Heart left ventricle (tissue), 16 donors: Measurements from ENCODE around the gene SFSWAP. TPM values are rescaled to one million over a fixed set of nuclear protein-coding genes. Genes with fewer than 3 reads are reported as not detected.
"Not testable (repeated sequence)": the region's sequence is repeated elsewhere in the genome, so short reads cannot be mapped to it uniquely, and the experiment has no call there.

Source experiments
- ATAC-seq, 4 donors: fragments of 200-7000 bp; cut with Tn5 transposase; one replicate each; pipeline ENCODE4 v1.9.1; 2020 to 2022; ENCODE audit warnings: moderate library complexity in 4 of 4, mild to moderate bottlenecking in 3 of 4, moderate number of reproducible peaks in 1 of 4
- DNase-seq, 5 donors: peaks; one replicate each; pipeline ENCODE4 v3.0.0-alpha.2; 2020
- H3K27ac ChIP-seq, 12 donors: fragments of 200-600 bp; sonication (generic) in 4 of 12; one replicate each; pipeline versions ENCODE4 v1.5.0 to v1.8.0; 2016 to 2022; ENCODE audit warnings: mild to moderate bottlenecking in 2 of 12
- H3K27me3 ChIP-seq, 9 donors: fragments of 200-600 bp; sonication (generic) in 2 of 9; one replicate each; pipeline versions ENCODE4 v1.5.1 to v1.8.0; 2016 to 2022; ENCODE audit warnings: mild to moderate bottlenecking in 3 of 9
- H3K36me3 ChIP-seq, 9 donors: fragments of 200-600 bp; sonication (generic) in 2 of 9; one replicate each; pipeline versions ENCODE4 v1.5.0 to v1.8.0; 2018 to 2022; ENCODE audit warnings: mild to moderate bottlenecking in 2 of 9
- H3K4me1 ChIP-seq, 12 donors: fragments of 200-600 bp; sonication (generic) in 4 of 12; one replicate each; pipeline versions ENCODE4 v1.5.0 to v1.8.0; 2016 to 2022; ENCODE audit warnings: mild to moderate bottlenecking in 3 of 12
- H3K4me3 ChIP-seq, 12 donors: fragments of 200-600 bp; sonication (generic) in 4 of 12; one replicate each; pipeline versions ENCODE4 v1.5.0 to v1.8.0; 2017 to 2022; ENCODE audit warnings: mild to moderate bottlenecking in 9 of 12, moderate library complexity in 4 of 12
- H3K9me3 ChIP-seq, 12 donors: fragments of 200-600 bp; sonication (generic) in 4 of 12; one replicate each; pipeline versions ENCODE4 v1.5.0 to v1.8.0; 2016 to 2022; ENCODE audit warnings: mild to moderate bottlenecking in 1 of 12
- POLR2A ChIP-seq, 2 donors: fragments of 450-650 bp; IDR thresholded peaks; one replicate each; pipeline ENCODE4 v1.6.1; 2017; ENCODE audit warnings: antibody characterized with exemption in 2 of 2, mild to moderate bottlenecking in 2 of 2, moderate library complexity in 2 of 2
- WGBS, 4 donors: extraction: QIAGEN DNeasy Blood & Tissue Kit in 2 of 4; methylation state at CpG; one replicate each; pipeline versions ENCODE4 v1.1.5 to v1.1.7; 2013 to 2018; 5-methylcytosine and 5-hydroxymethylcytosine counted together
- intact Hi-C, 10 donors: fragments of 100-400 bp; cut with DNase I; formaldehyde crosslinking; loops; one replicate each; pipeline versions ENCODE4 v1.11.1 to v1.14.2; 2022
- long read RNA-seq, 3 donors: library from polyadenylated mRNA; unstranded; transcript quantifications; one replicate each; pipeline ENCODE4 v2.0.0, GENCODE V29; 2020 to 2021
- polyA plus RNA-seq, 2 donors: library from polyadenylated mRNA; stranded (reverse); fragments of 200-250 nt; gene quantifications; one replicate each; pipeline ENCODE4 v1.2.3, GENCODE V29; 2013
- total RNA-seq, 9 donors: library from RNA; depleted of rRNA in 2 of 9; stranded (reverse); fragments of >200 nt in 2 of 9; fragmentation: NEBNext Ultra II Directional in 3 of 9; extraction: Animal tissue kit (Norgen Biotek cat#: 25700) in 3 of 9; gene quantifications; one replicate each; pipeline versions ENCODE4 v1.1.0 to v1.2.4, GENCODE V29; 2016 to 2023
- TF ChIP-seq, protein P1 (sequence below), 12 donors: fragments of 200-600 bp; sonication (generic) in 4 of 12; IDR thresholded peaks; one replicate each; pipeline versions ENCODE4 v1.5.0 to v1.8.0; 2018 to 2022; ENCODE audit warnings: antibody characterized with exemption in 12 of 12, mild to moderate bottlenecking in 5 of 12
- donor health status: ischemic (EF 13 %, LVEDD 7.1; RV severe dilation, severe dysfunction).
- donor health status: healthy with polysubstance abuse.
- donor health status: DM: no; HTN: yes; CAD: no.
- donor health status: DM: no; HTN: no; CAD: no.
- donor health status: ischemic (EF 25% LVEDD 6.9; RV normal size, moderate dysfunction).
- donor health status: ischemic (EF 25% LVEDD 5.7; RV mildly dilated, moderate dysfunction).
- donor health status: healthy.
- donor health status: DM: yes; HTN: yes; CAD: no.
- donor health status: ischemic (EF 35%, LVEDD 5.7; RV mildly dilated, moderate dysfunction).
- donor health status: nonischemic (EF 11% LVEDD 7.7; RV severe dilation, severe dysfunction).
- donor health status: DM: yes; HTN: yes; CAD: no.
- donor health status: PGD.
- donor health status: ischemic (EF 29% LVEDD 5.4; RV normal size, mild dysfunction).
- donor health status: nonischemic (EF 23%, LVEDD 6.1; RV moderate dilation, normal function).

The SFSWAP gene
- total RNA-seq (10 to 100 TPM; 10.4 to 25.1 (median 18.6) TPM), polyA plus RNA-seq (10 to 100 TPM; 17.3 to 20.7 TPM)
- long read RNA-seq, donor 1, partial matches to known transcripts, result 26 of 29 reads
- long read RNA-seq, donor 1, other reads (novel, unspliced or antisense), result 2 of 29 reads
- long read RNA-seq, donor 2, full-length matches to known transcripts, result 5 of 47 reads
- long read RNA-seq, donor 2, partial matches to known transcripts, result 35 of 47 reads
- long read RNA-seq, donor 2, other reads (novel, unspliced or antisense), result 7 of 47 reads
- long read RNA-seq, donor 3, partial matches to known transcripts, result 15 of 17 reads
- long read RNA-seq, donor 3, other reads (novel, unspliced or antisense), result 2 of 17 reads

DNA sequence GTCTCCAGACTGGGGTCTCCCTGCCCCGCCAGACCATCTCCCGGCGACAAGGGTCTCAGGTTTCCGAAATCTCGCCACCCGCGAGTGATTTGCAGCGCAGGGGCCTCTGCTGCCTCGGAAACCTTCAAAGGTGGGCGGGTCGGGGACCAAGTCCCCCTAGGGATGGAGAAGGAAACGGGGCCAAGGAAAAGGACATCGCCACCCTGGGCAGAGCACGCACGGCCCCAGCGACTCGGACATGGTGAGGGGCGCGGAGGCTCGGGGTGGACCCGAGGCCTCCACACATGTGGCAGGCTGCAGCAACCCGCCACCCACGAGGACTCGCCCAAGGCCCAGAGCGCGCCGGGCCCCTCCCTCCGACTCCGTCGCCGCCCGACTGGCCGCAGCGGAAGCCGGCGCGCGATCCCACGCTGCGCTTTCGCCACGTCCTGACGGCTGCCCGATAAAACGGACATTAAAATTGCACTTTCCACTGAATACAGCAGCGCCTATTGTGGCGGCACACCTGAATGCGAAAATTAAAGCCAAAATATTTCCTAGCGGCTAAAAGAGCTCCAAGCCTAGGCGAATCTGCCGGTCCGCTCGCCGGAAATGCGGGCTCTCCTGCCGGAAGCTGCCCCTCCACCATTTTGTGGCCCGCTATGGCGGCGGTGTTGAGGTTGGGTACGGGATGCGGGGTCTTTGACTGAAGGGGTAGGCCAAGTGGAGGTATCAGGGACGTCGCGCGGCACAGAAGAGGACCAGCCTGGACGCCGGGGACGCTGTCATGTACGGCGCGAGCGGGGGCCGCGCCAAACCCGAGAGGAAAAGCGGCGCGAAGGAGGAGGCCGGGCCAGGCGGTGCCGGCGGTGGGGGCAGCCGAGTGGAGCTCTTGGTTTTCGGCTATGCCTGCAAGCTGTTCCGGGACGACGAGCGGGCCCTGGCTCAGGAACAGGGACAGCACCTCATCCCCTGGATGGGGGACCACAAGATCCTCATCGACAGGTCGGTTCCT is at the start of gene SFSWAP:
SFSWAP (plus strand) TSS at position 627 of the 994 bp plus-strand sequence; CDS start at position 767, 140 bp downstream.
- H3K4me3 ChIP-seq, result peak within 1 kb of the TSS; percentile 69 to 100 (median 94)
- H3K27me3 ChIP-seq, result no peaks in the 10 kb centered on the region
- peaks cover 0 to 7% (median 0%) of the 10 kb centered on the region in 12 donors for H3K9me3 ChIP-seq
- ATAC-seq, result peak; percentile 86 to 98 (median 97)
- peaks cover 3 to 27% (median 24%) of the 10 kb centered on the region in 9 donors for H3K36me3 ChIP-seq
- intact Hi-C loops, result loop anchor here in 3 of 10 donors (5.0 to 10.0 kb wide), 3 partner anchors 234 to 606 kb away; partner anchors contain the start of gene EP400 (in 2 of the 3)
- H3K4me1 ChIP-seq, result peaks cover 2 to 27% (median 21%) of the 10 kb centered on the region in 12 donors
- TF ChIP-seq POLR2A (IDR thresholded peaks at IDR 0.05), result peak in 1 of 2 donors; percentile 37
- TF ChIP-seq, protein P1, sequence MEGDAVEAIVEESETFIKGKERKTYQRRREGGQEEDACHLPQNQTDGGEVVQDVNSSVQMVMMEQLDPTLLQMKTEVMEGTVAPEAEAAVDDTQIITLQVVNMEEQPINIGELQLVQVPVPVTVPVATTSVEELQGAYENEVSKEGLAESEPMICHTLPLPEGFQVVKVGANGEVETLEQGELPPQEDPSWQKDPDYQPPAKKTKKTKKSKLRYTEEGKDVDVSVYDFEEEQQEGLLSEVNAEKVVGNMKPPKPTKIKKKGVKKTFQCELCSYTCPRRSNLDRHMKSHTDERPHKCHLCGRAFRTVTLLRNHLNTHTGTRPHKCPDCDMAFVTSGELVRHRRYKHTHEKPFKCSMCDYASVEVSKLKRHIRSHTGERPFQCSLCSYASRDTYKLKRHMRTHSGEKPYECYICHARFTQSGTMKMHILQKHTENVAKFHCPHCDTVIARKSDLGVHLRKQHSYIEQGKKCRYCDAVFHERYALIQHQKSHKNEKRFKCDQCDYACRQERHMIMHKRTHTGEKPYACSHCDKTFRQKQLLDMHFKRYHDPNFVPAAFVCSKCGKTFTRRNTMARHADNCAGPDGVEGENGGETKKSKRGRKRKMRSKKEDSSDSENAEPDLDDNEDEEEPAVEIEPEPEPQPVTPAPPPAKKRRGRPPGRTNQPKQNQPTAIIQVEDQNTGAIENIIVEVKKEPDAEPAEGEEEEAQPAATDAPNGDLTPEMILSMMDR (IDR thresholded peaks at IDR 0.05), result peak in 1 of 12 donors; percentile 25
- H3K27ac ChIP-seq, result peak within 1 kb of the TSS; percentile 90 to 99 (median 96)
- WGBS, 4 donors, result 0 to 1% (median 1%) methylated on average over 58 to 90 of the region's 90 CpGs
- DNase-seq, result peak; percentile 74 to 88 (median 80)

GRCh38 chr12:131661170-131661985 is 49.5 kb upstream of the SFSWAP start:
- peak in 3 of 4 donors; percentile 11 to 53 (median 49) for ATAC-seq
- H3K9me3 ChIP-seq, H3K27ac ChIP-seq, H3K4me1 ChIP-seq, H3K36me3 ChIP-seq, intact Hi-C loops: not testable (repeated sequence)
- peaks cover 0 to 13% (median 8%) of the 10 kb centered on the region in 9 donors for H3K27me3 ChIP-seq
- peak overlapping the region in 8 of 12 donors; percentile 23 to 46 (median 34) for H3K4me3 ChIP-seq
- peak in 1 of 5 donors; percentile 10 for DNase-seq
- 11 to 19% methylated on average over 26 to 27 of the region's 78 CpGs; no CpG with 5 or more reads in 2 of the 4 donors for WGBS, 4 donors

- H3K4me3 ChIP-seq, H3K36me3 ChIP-seq, intact Hi-C loops, H3K9me3 ChIP-seq, H3K27ac ChIP-seq, H3K4me1 ChIP-seq, DNase-seq: not testable (repeated sequence)
- ATAC-seq, result peak in 1 of 4 donors; percentile 34
- no CpG with 5 or more reads among the region's 28 CpGs for WGBS, 4 donors
- peaks cover 0 to 13% (median 8%) of the 10 kb centered on the region in 9 donors for H3K27me3 ChIP-seq
Observed at GRCh38 chr12:131661986-131662288, 49.0 kb upstream of the SFSWAP start.

GRCh38 chr12:131662346-131662745 is 48.5 kb upstream of the SFSWAP start:
- ATAC-seq, H3K36me3 ChIP-seq, H3K27ac ChIP-seq, H3K4me1 ChIP-seq, intact Hi-C loops, H3K4me3 ChIP-seq, H3K9me3 ChIP-seq: not testable (repeated sequence)
- 72 to 83% (median 76%) methylated on average over 8 to 10 of the region's 10 CpGs for WGBS, 4 donors
- H3K27me3 ChIP-seq, result peaks cover 0 to 13% (median 8%) of the 10 kb centered on the region in 9 donors
- peak in 1 of 5 donors; percentile 0 for DNase-seq

GRCh38 chr12:131665666-131666065 is 45.2 kb upstream of the SFSWAP start:
- ATAC-seq, intact Hi-C loops, H3K27ac ChIP-seq, H3K4me1 ChIP-seq, DNase-seq, H3K4me3 ChIP-seq, H3K36me3 ChIP-seq, H3K9me3 ChIP-seq: not testable (repeated sequence)
- 79 to 90% (median 86%) methylated on average over 11 to 17 of the region's 17 CpGs for WGBS, 4 donors
- peaks cover 0 to 10% (median 0%) of the 10 kb centered on the region in 9 donors for H3K27me3 ChIP-seq

GRCh38 chr12:131666486-131666885 is 44.4 kb upstream of the SFSWAP start:
- WGBS, 4 donors, result 67 to 87% (median 73%) methylated on average over 4 to 8 of the region's 12 CpGs; no CpG with 5 or more reads in 1 of the 4 donors
- intact Hi-C loops, H3K27ac ChIP-seq, DNase-seq, H3K4me1 ChIP-seq, H3K9me3 ChIP-seq, H3K36me3 ChIP-seq, ATAC-seq, H3K4me3 ChIP-seq: not testable (repeated sequence)
- peaks cover 0 to 17% (median 0%) of the 10 kb centered on the region in 9 donors for H3K27me3 ChIP-seq

DNA sequence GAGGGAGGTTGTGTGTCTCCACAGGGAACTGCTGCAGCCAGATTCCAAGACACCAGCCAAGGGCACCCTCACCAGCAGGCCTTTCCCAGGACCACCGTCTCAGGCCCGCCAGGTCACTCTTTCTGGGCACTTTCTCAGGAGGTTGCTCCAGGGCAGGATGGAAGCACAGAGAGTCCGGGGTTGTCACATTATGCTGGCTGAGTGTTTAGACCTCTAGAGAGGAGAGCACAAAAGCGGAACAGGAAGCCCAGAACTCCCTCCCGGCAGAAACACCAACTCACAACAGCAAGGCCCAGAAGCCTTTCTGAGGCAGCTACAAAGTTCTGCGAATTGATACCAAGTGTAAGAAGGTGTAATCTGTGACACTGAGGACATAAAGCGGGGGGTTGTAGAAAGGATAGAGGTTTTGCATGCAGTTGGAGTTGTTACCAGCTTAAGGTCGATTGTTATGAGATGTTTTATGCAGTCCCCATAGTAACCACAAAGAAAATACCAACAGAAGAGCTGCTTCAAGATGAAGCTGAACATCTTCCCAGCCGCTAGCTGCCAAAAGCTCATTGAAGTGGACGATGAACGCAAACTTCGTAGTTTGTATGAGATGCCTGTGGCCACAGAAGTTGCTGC is 43.8 kb upstream of the SFSWAP start:
- WGBS, 4 donors, result 68 to 78% (median 74%) methylated on average over 10 to 12 of the region's 12 CpGs
- intact Hi-C loops, H3K36me3 ChIP-seq, H3K9me3 ChIP-seq, H3K4me1 ChIP-seq, DNase-seq, H3K4me3 ChIP-seq, ATAC-seq: not testable (repeated sequence)
- Histone ChIP-seq H3K27ac (peak overlapping the region in 1 of 12 donors; percentile 32), H3K27me3 (peaks cover 0 to 22% (median 0%) of the 10 kb centered on the region in 9 donors)
